GM12891 (cell line): Measurements from ENCODE around the gene RGL2.
A peak's percentile ranks its signal among the peaks of the same experiment; 100 is the strongest.
"Not testable (repeated sequence)": the region's sequence is repeated elsewhere in the genome, so short reads cannot be mapped to it uniquely, and the experiment has no call there.

Source experiments
- DNase-seq: peaks from one replicate; pipeline ENCODE4 v3.0.0; 2011; ENCODE audit warnings: low spot score; ENCODE audit not compliant: insufficient read length
- FAIRE-seq: peaks from 2 replicates; lab custom pipeline; 2011; peaks lifted over from hg19 to GRCh38; lab: Jason Lieb, UNC
- PAX5 ChIP-seq: IDR thresholded peaks from 2 replicates; pipeline ENCODE4 v1.6.1; 2011; ENCODE audit warnings: low read length, moderate library complexity, mild to moderate bottlenecking; ENCODE audit not compliant: insufficient read depth, severe bottlenecking
- POLR2A ChIP-seq: IDR thresholded peaks from 2 replicates; pipeline ENCODE4 v1.6.1; 2011; ENCODE audit warnings: low read depth, low read length, control low read depth
- POLR2AphosphoS5 ChIP-seq: IDR thresholded peaks from 2 replicates; pipeline ENCODE4 v1.6.1; 2011; ENCODE audit warnings: low read depth, low read length, control low read depth
- POU2F2 ChIP-seq: IDR thresholded peaks from 2 replicates; pipeline ENCODE4 v1.6.1; 2011; ENCODE audit warnings: low read depth, mild to moderate bottlenecking, control low read depth, low read length, moderate library complexity
- SPI1 ChIP-seq: IDR thresholded peaks from 2 replicates; pipeline ENCODE4 v1.6.1; 2011; ENCODE audit warnings: low read depth, low read length, control low read depth
- TAF1 ChIP-seq: IDR thresholded peaks from 2 replicates; pipeline ENCODE4 v1.6.1; 2011; ENCODE audit warnings: low read depth, low read length, control low read depth

Gene RGL2

GRCh38 chr6:33288141-33288920, 10.4 kb downstream of the RGL2 start:
- TF ChIP-seq TAF1 (no peak), POU2F2 (no peak), SPI1 (no peak), POLR2AphosphoS5 (no peak), POLR2A (no peak), PAX5 (no peak)
- DNase-seq (no peak), FAIRE-seq (no peak)

- FAIRE-seq (no peak), DNase-seq (no peak)
- no peak for TF ChIP-seq POU2F2
Observed at GRCh38 chr6:33286946-33287914, 11.5 kb downstream of the RGL2 start.

- not testable (repeated sequence) for FAIRE-seq, DNase-seq
Observed at GRCh38 chr6:33285214-33285613, 13.5 kb downstream of the RGL2 start.

- TF ChIP-seq POLR2A (no peak), POU2F2 (no peak), SPI1 (no peak), PAX5 (no peak)
- DNase-seq (no peak), FAIRE-seq (no peak)
Observed at GRCh38 chr6:33280539-33280938, 18.2 kb downstream of the RGL2 start.

- FAIRE-seq = no peak
- no peak; the same call in 1 of the 2 replicates for TF ChIP-seq POLR2A
- TF ChIP-seq POU2F2 = no peak
- TF ChIP-seq PAX5 = no peak
- TF ChIP-seq SPI1 = no peak
- TF ChIP-seq POLR2AphosphoS5 = no peak
- TF ChIP-seq TAF1 = no peak
Observed at GRCh38 chr6:33279971-33280511, 18.7 kb downstream of the RGL2 start.

GRCh38 chr6:33279257-33279695, 19.5 kb downstream of the RGL2 start:
- TF ChIP-seq PAX5 = no peak
- no peak for TF ChIP-seq POLR2A
- no peak for TF ChIP-seq SPI1
- no peak for TF ChIP-seq POU2F2
- TF ChIP-seq TAF1 = no peak
- TF ChIP-seq POLR2AphosphoS5 = no peak
- DNase-seq (no peak), FAIRE-seq (no peak)

More at GRCh38 chr6:33279971-33280511, 18.7 kb downstream of the RGL2 start:
- DNase-seq = no peak

- TF ChIP-seq POLR2A (no peak), SPI1 (no peak), POU2F2 (no peak), TAF1 (no peak), PAX5 (no peak), POLR2AphosphoS5 (no peak)
- no peak for DNase-seq
- no peak for FAIRE-seq
Observed at GRCh38 chr6:33278810-33279209, 19.9 kb downstream of the RGL2 start.

- FAIRE-seq = no peak
- DNase-seq = no peak
- no peak for TF ChIP-seq POU2F2
- no peak for TF ChIP-seq SPI1
- TF ChIP-seq POLR2A = no peak
- TF ChIP-seq POLR2AphosphoS5 = no peak
- no peak for TF ChIP-seq TAF1
- TF ChIP-seq PAX5 = no peak
Observed at GRCh38 chr6:33278392-33278741, 20.4 kb downstream of the RGL2 start.

GRCh38 chr6:33277663-33278391, 20.9 kb downstream of the RGL2 start:
- TF ChIP-seq SPI1 (peak; percentile 57), PAX5 (peak; percentile 82), POLR2AphosphoS5 (no peak; the same call in 1 of the 2 replicates)
- DNase-seq (peak; percentile 49), FAIRE-seq (peak; percentile 26)
